GM18502 (cell line): ENCODE data around the gene APEH.
A peak's percentile ranks its signal among the peaks of the same experiment; 100 is the strongest.
"Not testable (repeated sequence)": the region's sequence is repeated elsewhere in the genome, so short reads cannot be mapped to it uniquely, and the experiment has no call there.

Experiments used
- ATAC-seq: cut with Tn5 transposase; IDR thresholded peaks from one replicate; pipeline ENCODE4 v1.9.1; 2021; ENCODE audit warnings: mild to moderate bottlenecking; ENCODE audit not compliant: unreplicated experiment, poor library complexity

The APEH gene

GRCh38 chr3:49688338-49689045 lies 14.3 kb downstream of the APEH start:
- ATAC-seq = peak; percentile 9

GRCh38 chr3:49689046-49689907 lies 15.1 kb downstream of the APEH start, which contains the start of the genes MST1 and RNF123:
Gene MST1 (minus strand): TSS chr3:49689474. CDS start chr3:49688691, 783 bp downstream.
Gene RNF123 (plus strand): TSS chr3:49689557. CDS start chr3:49691166, 1,609 bp downstream.
- ATAC-seq = peak; percentile 73

GRCh38 chr3:49689908-49690624 lies 15.9 kb downstream of the APEH start:
- ATAC-seq = not testable (repeated sequence)

GRCh38 chr3:49690856-49691255 lies 16.7 kb downstream of the APEH start:
- ATAC-seq = not testable (repeated sequence)

GRCh38 chr3:49691481-49691880 lies 17.3 kb downstream of the APEH start:
- not testable (repeated sequence) for ATAC-seq

- not testable (repeated sequence) for ATAC-seq
These were observed 20.4 kb downstream of the APEH start for GRCh38 chr3:49694409-49695070.

- ATAC-seq = not testable (repeated sequence)
These were observed 21.3 kb downstream of the APEH start for GRCh38 chr3:49695350-49696015.

GRCh38 chr3:49699281-49699979 lies 25.3 kb downstream of the APEH start:
- no peak for ATAC-seq

GRCh38 chr3:49700014-49700413 lies 25.9 kb downstream of the APEH start:
- no peak for ATAC-seq

- no peak for ATAC-seq
These were observed 26.4 kb downstream of the APEH start for GRCh38 chr3:49700453-49701128.

- no peak for ATAC-seq
These were observed 27.4 kb downstream of the APEH start for GRCh38 chr3:49701388-49702077.

- ATAC-seq = no peak
These were observed 28.5 kb downstream of the APEH start for GRCh38 chr3:49702672-49703071.

GRCh38 chr3:49703443-49703927 lies 29.3 kb downstream of the APEH start:
- ATAC-seq = peak; percentile 65

GRCh38 chr3:49703956-49704355 lies 29.8 kb downstream of the APEH start:
- ATAC-seq = no peak

- ATAC-seq = no peak
These were observed 30.5 kb downstream of the APEH start for GRCh38 chr3:49704629-49705028.

- no peak for ATAC-seq
These were observed 31.3 kb downstream of the APEH start for GRCh38 chr3:49705390-49705960.

GRCh38 chr3:49706456-49707112 lies 32.4 kb downstream of the APEH start:
- no peak for ATAC-seq
